Mucosa of rectum (tissue), 2 donors: ENCODE data around the gene FBXL2.

Source experiments
- H3K27ac ChIP-seq, 2 donors: one replicate each; pipeline ENCODE4 v1.7.0; 2013; ENCODE audit warnings: inconsistent platforms in 2 of 2, low read depth in 2 of 2, low read length in 2 of 2
- H3K27me3 ChIP-seq, 2 donors: one replicate each; pipeline ENCODE4 v1.7.0; 2013; ENCODE audit warnings: low read length in 2 of 2; ENCODE audit not compliant: control insufficient read depth in 2 of 2, insufficient read depth in 2 of 2
- H3K36me3 ChIP-seq, 2 donors: one replicate each; pipeline ENCODE4 v1.7.0; 2013; ENCODE audit warnings: low read length in 2 of 2; ENCODE audit not compliant: control insufficient read depth in 2 of 2, insufficient read depth in 2 of 2
- H3K4me1 ChIP-seq, 2 donors: one replicate each; pipeline ENCODE4 v1.7.0; 2013; ENCODE audit warnings: low read length in 2 of 2, mild to moderate bottlenecking in 1 of 2; ENCODE audit not compliant: control insufficient read depth in 2 of 2, insufficient read depth in 2 of 2
- H3K4me3 ChIP-seq, 2 donors: one replicate each; pipeline ENCODE4 v1.7.0; 2013; ENCODE audit warnings: low read length in 2 of 2
- H3K9ac ChIP-seq, 2 donors: one replicate each; pipeline ENCODE4 v1.7.0; 2013; ENCODE audit warnings: low read length in 2 of 2, low read depth in 1 of 2, mild to moderate bottlenecking in 1 of 2
- H3K9me3 ChIP-seq, 2 donors: one replicate each; pipeline ENCODE4 v1.7.0; 2013; ENCODE audit warnings: low read length in 2 of 2; ENCODE audit not compliant: control insufficient read depth in 2 of 2
- donor health status: healthy.
- donor health status: Normal muscosa, but diverticular disease.

FBXL2 gene

GRCh38 chr3:33277193-33277882, at the start of gene FBXL2:
Gene FBXL2 (plus strand): TSS chr3:33277442. CDS start chr3:33277513, 71 bp downstream.
- peaks cover 0 to 9% of the 10 kb centered on the region in 2 donors for H3K27me3 ChIP-seq
- peak within 1 kb of the TSS; percentile 55 to 62 for H3K4me3 ChIP-seq
- H3K9me3 ChIP-seq = no peaks in the 10 kb centered on the region
- H3K27ac ChIP-seq = no peak within 1 kb of the TSS
- peak within 1 kb of the TSS in 1 of 2 donors; percentile 60 for H3K9ac ChIP-seq
- H3K4me1 ChIP-seq = no peaks in the 10 kb centered on the region
- H3K36me3 ChIP-seq = no peaks in the 10 kb centered on the region

GRCh38 chr3:33229066-33229465, 48.2 kb upstream of the FBXL2 start:
- Histone ChIP-seq H3K4me3 (no peak overlapping the region), H3K27me3 (no peaks in the 10 kb centered on the region), H3K4me1 (no peaks in the 10 kb centered on the region), H3K9ac (no peak overlapping the region), H3K27ac (no peak overlapping the region), H3K36me3 (no peaks in the 10 kb centered on the region), H3K9me3 (no peaks in the 10 kb centered on the region)

GRCh38 chr3:33229947-33230346, 47.3 kb upstream of the FBXL2 start:
- Histone ChIP-seq H3K4me1 (no peaks in the 10 kb centered on the region), H3K9ac (no peak overlapping the region), H3K4me3 (no peak overlapping the region), H3K36me3 (no peaks in the 10 kb centered on the region), H3K27me3 (no peaks in the 10 kb centered on the region), H3K27ac (no peak overlapping the region), H3K9me3 (no peaks in the 10 kb centered on the region)

- Histone ChIP-seq H3K4me3 (no peak overlapping the region), H3K36me3 (no peaks in the 10 kb centered on the region), H3K9ac (no peak overlapping the region), H3K27me3 (peaks cover 0 to 2% of the 10 kb centered on the region in 2 donors), H3K27ac (no peak overlapping the region), H3K9me3 (no peaks in the 10 kb centered on the region), H3K4me1 (no peaks in the 10 kb centered on the region)
These were observed 45.3 kb upstream of the FBXL2 start for GRCh38 chr3:33231756-33232465.

GRCh38 chr3:33233884-33234283, 43.4 kb upstream of the FBXL2 start:
- Histone ChIP-seq H3K9me3 (no peaks in the 10 kb centered on the region), H3K27me3 (peaks cover 0 to 2% of the 10 kb centered on the region in 2 donors), H3K4me3 (no peak overlapping the region), H3K4me1 (no peaks in the 10 kb centered on the region), H3K9ac (no peak overlapping the region), H3K36me3 (no peaks in the 10 kb centered on the region), H3K27ac (no peak overlapping the region)

- Histone ChIP-seq H3K9me3 (no peaks in the 10 kb centered on the region), H3K4me1 (no peaks in the 10 kb centered on the region), H3K27me3 (peaks cover 0 to 2% of the 10 kb centered on the region in 2 donors), H3K36me3 (no peaks in the 10 kb centered on the region), H3K9ac (no peak overlapping the region), H3K4me3 (no peak overlapping the region), H3K27ac (no peak overlapping the region)
These were observed 41.2 kb upstream of the FBXL2 start for GRCh38 chr3:33236005-33236404.

GRCh38 chr3:33237439-33237838, 39.8 kb upstream of the FBXL2 start:
- Histone ChIP-seq H3K27ac (no peak overlapping the region), H3K4me3 (no peak overlapping the region), H3K4me1 (no peaks in the 10 kb centered on the region), H3K27me3 (peaks cover 0 to 2% of the 10 kb centered on the region in 2 donors), H3K9ac (no peak overlapping the region), H3K9me3 (no peaks in the 10 kb centered on the region), H3K36me3 (no peaks in the 10 kb centered on the region)

GRCh38 chr3:33238923-33239322, 38.3 kb upstream of the FBXL2 start:
- no peak overlapping the region for H3K4me3 ChIP-seq
- H3K9ac ChIP-seq = no peak overlapping the region
- no peaks in the 10 kb centered on the region for H3K4me1 ChIP-seq
- H3K9me3 ChIP-seq = no peaks in the 10 kb centered on the region
- H3K27ac ChIP-seq = no peak overlapping the region
- H3K36me3 ChIP-seq = no peaks in the 10 kb centered on the region
- peaks cover 0 to 2% of the 10 kb centered on the region in 2 donors for H3K27me3 ChIP-seq

GRCh38 chr3:33240261-33240660, 37.0 kb upstream of the FBXL2 start:
- Histone ChIP-seq H3K27me3 (peaks cover 0 to 2% of the 10 kb centered on the region in 2 donors), H3K27ac (no peak overlapping the region), H3K9ac (no peak overlapping the region), H3K9me3 (no peaks in the 10 kb centered on the region), H3K4me3 (no peak overlapping the region), H3K4me1 (no peaks in the 10 kb centered on the region), H3K36me3 (no peaks in the 10 kb centered on the region)

- Histone ChIP-seq H3K9ac (no peak overlapping the region), H3K4me1 (no peaks in the 10 kb centered on the region), H3K4me3 (no peak overlapping the region), H3K36me3 (no peaks in the 10 kb centered on the region), H3K9me3 (no peaks in the 10 kb centered on the region), H3K27ac (no peak overlapping the region), H3K27me3 (no peaks in the 10 kb centered on the region)
These were observed 30.5 kb upstream of the FBXL2 start for GRCh38 chr3:33246786-33247185.
